Measurements from ENCODE around the gene RASGEF1C.

RASGEF1C gene

DNA sequence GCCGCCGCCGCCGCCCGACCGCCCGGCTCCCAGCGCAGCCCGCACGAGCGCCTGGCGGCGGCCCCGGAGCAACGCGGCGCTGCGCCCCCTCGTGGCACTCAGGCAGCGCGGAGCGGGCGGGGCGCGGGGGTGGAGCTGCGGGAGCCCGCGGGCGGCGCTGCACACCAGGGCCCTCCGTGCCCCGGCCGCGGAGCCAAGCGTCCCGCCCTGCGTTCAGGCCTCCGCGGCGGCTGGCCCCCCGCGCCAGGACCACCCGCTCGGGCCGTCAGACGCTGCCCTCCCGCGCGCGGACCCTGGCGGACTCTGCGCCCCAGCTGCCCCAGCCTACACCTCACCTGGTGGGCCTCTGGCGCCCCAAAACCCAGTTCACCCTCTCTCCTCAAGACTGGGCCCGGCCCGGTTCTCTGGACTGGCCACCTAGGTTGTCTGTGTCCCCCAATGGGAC is at the start of gene RASGEF1C:
Gene RASGEF1C, minus strand, starts transcription at position 75 of the 445 bp plus-strand sequence. CDS start 71,159 bp downstream, outside the sequence.
- peak; percentile 12 for DNase-seq

DNA sequence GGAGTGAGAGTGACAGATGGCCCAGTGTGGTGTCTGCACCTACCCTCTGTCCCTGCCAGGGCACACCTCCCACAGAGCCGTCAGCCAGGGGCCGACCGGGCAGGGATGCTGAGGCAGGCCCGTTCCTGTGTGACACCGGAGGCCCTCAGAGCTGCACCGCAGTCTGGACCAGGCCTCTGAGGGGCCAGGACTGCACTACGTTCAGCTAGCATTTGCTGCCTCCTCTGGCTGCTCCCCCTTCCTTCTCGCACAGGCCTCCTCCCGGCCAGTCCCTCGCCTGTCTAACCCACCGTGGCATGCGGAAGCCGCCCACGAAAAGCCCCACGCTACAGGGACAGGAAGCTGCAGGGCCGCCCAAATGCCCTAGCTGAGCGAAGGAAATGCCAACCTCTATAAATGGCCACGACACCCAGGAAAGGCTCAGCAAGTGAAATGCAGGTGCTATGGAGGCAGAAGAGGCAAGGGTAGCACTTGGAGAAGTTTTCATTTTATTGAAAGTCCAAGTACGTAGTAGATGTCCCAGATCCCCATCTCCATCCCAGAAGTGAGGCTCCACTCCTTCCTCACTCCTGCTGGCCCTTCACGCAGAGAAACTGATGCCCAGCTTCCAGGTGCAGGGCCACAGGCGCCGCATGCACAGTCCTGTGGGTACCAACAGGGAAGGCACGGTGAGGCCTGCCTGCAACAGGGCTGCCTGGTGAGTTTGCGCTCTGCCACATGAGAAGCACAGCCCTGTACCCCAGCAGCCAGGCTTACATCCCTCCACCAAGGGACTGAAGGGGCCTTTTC is 44.2 kb upstream of the RASGEF1C start:
- no peak for DNase-seq

DNA sequence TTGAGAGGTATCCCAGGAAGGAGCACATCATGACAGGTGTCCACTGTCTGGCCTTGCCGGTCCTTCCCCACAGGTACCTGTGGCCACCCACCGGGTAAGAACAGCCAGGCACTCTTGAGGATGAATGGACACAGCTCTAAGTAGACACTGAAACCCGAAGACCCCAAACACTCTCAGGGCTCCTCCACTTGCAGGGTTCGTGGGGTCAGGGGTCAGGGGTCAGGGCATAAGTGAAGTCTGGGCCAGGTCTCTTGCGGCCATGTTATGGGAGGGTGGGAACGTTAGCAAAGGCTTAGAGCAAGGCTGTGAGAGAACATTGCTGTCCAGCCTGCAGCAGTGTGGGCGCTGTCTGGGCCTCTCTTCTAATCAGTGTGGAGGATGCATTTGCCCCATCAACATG is 42.9 kb upstream of the RASGEF1C start:
- DNase-seq, result no peak

GRCh38 chr5:180251141-180251540 is 42.1 kb upstream of the RASGEF1C start:
- no peak for DNase-seq

- DNase-seq, result no peak
Measured at GRCh38 chr5:180250329-180250728, 41.3 kb upstream of the RASGEF1C start.

DNA sequence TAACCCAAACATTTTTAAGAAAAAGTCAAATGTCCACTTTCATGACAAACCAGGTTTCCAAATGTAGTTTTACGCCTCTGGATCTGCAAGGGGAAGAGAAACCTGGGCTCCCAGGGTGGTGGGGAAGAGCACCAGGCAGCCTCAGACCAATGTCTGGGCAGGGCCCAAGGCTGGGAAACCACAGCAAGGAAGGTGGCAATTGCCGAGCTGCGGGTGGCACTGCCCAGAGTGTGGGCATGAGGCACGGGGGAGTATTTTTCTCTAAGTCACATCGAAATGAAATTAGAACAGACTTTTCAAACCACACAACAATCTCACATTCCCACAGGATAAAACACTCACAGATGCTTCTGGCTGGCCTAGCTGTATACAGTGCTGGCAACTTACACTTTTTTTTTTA is 32.6 kb upstream of the RASGEF1C start:
- DNase-seq, result no peak

- no peak for DNase-seq
Measured at GRCh38 chr5:180238631-180239030, 29.6 kb upstream of the RASGEF1C start.

- no peak for DNase-seq
Measured at GRCh38 chr5:180235846-180236245, 26.8 kb upstream of the RASGEF1C start.

DNA sequence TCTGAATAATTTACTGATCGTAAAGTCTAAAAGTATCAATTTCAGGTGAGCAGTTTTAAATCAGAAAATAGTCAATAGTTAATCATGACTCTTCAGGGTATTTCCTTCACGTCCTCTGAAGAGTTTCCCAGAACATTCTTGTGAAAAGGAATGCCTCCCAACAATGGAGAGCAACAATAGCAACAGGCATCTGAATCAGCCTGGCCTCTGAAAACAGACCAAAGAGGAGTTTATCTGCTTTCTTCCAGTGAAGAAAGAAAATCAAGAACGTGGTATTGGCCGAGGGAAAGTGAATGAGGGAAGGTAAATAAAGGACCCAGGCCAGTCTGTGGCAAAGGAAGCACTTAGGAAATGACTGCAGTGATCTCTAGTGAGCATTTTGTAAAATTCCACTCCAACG is 26.1 kb upstream of the RASGEF1C start:
- no peak for DNase-seq

GRCh38 chr5:180234271-180234670 is 25.3 kb upstream of the RASGEF1C start:
- DNase-seq, result no peak

DNA sequence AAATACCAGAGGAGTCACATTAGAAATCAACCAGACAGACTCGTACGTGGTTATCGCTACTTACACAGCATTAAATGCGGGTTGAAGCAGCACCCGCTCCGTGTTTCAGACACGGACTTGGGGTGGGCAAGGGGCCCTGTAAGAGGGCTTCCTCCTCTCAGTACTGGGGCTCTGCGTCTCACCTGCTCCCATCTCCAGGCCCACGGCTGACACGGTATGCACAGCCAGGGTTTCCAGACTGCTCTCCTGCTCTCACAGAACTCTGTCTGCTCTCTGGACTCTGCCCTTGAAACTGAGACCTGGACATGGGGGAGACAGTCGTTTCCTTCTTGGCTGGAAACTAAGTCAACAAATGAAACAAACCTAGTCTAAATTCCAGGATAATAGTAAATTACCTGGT is 24.7 kb upstream of the RASGEF1C start:
- no peak for DNase-seq

DNA sequence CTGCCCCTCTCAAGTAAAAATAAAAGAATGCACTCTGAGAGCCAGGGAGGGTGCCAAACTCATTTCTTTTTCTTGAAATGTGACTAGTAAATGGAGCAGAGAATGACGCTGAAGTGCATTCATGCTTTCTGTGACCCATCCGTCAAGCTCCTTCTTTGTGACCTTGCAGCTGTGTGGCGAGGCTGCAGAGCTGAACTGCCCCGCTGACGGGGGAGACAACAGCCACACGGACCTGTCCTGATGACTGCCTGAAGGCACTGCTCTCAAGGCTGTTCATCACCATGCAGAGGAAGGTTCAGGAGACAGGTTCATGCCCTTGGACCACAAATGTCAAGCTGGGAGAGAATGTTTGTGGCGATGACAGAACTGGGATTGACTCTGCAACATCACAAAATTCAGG is 21.0 kb upstream of the RASGEF1C start:
- DNase-seq, result no peak

DNA sequence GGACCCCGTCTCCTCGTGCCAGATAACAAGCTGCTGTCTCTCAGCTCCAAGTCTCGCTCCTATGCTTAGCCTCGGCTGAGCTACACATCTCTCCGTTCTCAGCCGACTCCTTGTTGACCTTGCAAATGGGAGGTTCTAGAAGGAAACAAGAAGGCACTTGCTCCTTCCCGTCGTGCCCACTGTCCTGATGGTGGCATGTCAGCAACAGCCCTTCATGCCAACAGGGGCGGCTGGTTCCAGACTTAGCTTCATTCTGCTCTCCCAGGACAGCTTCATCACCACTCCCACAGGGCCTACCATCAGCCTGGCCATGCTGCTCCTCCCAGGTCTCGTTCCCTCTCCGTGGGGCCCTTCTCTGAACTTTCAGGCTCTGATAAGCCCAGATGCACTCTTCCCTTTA is 13.0 kb upstream of the RASGEF1C start:
- no peak for DNase-seq

GRCh38 chr5:180217797-180218196 is 8.8 kb upstream of the RASGEF1C start:
- no peak for DNase-seq

- DNase-seq, result no peak
Measured at GRCh38 chr5:180216646-180217171, 7.7 kb upstream of the RASGEF1C start.

DNA sequence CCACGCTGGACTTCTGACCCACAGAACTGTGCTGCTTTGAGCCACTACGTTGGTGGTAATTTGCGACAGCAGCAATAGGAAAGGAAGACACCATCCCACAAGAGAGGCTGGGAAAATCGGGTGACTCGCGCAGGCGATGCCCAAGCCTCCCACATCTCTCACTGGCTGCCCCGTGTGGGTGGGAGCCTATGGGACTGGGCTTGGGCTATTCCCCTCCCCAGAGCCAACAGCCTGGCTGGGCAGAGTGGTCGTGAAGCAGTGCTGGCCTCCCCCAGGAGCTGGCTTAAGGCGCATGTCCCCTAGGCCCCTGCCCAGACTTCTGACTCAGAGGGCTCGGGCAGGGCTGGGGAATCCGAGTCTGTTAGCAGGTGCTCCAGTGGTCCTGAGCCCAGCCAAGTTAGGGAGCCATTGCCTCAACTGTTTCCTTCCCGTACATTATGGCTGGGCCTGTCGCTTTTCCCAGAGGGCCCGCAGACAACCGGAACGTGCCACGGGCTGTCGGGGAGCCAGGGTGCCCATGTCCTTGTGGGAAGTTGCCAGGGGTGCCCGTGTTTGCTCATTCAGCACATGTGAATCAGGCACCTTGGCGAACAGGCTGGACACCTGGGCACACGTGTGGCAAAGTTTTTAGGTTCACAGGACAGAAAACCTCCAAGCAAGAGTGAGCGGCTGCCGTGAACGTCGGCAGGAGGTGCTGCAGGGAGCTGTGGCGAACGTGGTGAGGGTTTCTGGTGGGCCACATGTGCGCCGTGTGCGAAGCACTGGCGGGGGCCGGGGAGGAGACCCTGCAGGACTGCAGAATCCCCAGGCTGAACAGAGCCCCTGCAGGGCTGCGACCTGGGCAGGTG is 7.0 kb upstream of the RASGEF1C start:
- no peak for DNase-seq

DNA sequence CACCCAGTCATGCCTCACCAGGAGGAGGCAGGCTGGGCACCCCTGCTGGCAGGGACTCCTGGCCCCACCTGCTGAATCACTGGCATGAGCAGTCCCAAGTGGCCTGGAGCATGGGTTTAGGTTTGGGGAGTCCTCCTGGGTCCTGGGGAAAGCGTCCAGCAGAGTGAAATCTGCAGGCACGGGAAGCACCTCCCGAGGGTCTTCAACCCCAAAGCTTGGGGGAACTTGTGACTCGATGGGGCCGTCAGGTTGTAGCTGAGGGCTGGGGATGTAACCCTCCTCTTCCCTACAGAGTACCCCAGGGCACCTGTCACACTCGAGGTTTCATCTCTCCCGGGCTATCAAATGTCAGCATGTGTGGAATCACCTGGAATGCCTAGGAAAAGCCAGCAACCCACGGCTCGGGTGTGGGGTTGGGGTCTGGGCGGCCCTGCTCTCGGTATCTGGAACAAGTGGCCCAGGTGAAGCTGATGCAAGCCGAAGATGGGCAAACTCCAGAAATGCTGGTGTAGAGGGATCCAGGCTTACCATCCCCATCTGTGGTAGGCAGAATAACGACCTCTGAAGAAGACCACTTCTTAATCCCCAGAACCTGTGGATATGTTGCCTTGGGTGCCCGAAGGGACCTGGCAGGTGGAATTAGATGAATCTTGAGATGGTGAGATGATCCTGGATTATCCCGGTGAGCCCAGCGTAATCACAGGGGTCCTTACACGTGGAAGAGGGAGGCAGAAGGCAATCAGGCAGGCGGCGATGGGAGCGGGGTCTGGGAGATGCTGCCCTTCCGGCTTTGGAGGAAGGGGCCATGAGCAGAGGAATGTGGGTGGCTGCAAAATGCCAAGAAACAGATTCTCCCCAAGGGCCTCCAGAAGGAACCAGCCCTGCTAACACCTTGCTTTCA is 6.1 kb upstream of the RASGEF1C start:
- no peak for DNase-seq

DNA sequence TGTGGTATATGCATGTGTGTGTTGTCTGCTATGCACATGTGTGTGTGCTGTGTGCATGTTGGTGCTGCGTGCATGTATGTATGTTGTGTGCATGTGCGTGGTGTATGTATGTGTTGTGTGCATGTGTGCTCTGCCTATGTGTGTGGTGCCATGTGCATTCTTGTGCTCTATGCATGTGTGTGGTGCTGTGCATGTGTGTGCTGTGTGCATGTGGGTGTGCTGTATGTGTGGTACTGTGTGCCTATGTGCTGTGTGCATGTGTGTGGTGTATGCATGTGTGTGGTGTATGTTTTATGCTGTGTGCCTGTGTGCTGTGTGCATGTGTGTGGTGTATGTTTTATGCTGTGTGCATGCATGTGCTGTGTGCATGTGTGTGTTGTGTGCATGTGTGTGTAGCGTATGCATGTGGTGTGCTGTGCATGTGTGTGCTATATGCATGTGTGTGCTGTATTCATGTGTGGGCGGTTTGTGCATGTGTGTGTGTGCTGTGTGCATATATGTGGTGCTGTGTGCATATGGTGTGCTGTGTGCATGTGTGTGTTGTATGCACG is 4.7 kb upstream of the RASGEF1C start:
- no peak for DNase-seq

GRCh38 chr5:180213256-180213600 is 4.2 kb upstream of the RASGEF1C start:
- no peak for DNase-seq

GRCh38 chr5:180212363-180213255 is 3.6 kb upstream of the RASGEF1C start:
- DNase-seq, result no peak

GRCh38 chr5:180211761-180212035 is 2.7 kb upstream of the RASGEF1C start:
- DNase-seq, result no peak

Data from amniotic stem cell (primary cell).